Liver (tissue), 9 donors: Measurements from ENCODE around the gene TTC1. TPM values are rescaled to one million over a fixed set of nuclear protein-coding genes. Genes with fewer than 3 reads are reported as not detected.

ENCODE experiments used
- DNase-seq: peaks from one replicate; pipeline ENCODE4 v3.0.0-alpha.2; 2017; ENCODE audit warnings: low spot score
- H3K27ac ChIP-seq, 2 donors: one replicate each; pipeline ENCODE4 v1.7.0; 2013; ENCODE audit warnings: inconsistent platforms in 2 of 2, low read length in 2 of 2, control low read depth in 1 of 2, low read depth in 1 of 2, mild to moderate bottlenecking in 1 of 2
- H3K27me3 ChIP-seq, 4 donors: one replicate each; pipeline versions ENCODE4 v1.6.1 to v1.7.0; 2013; ENCODE audit warnings: low read length in 3 of 4, inconsistent platforms in 1 of 4, mild to moderate bottlenecking in 1 of 4, moderate library complexity in 1 of 4; ENCODE audit not compliant: control insufficient read depth in 4 of 4, insufficient read depth in 4 of 4
- H3K36me3 ChIP-seq, 4 donors: one replicate each; pipeline versions ENCODE4 v1.6.1 to v1.7.0; 2013; ENCODE audit warnings: low read length in 3 of 4, mild to moderate bottlenecking in 3 of 4, low read depth in 1 of 4, moderate library complexity in 1 of 4; ENCODE audit not compliant: control insufficient read depth in 4 of 4, insufficient read depth in 3 of 4
- H3K4me1 ChIP-seq, 4 donors: one replicate each; pipeline versions ENCODE4 v1.6.1 to v1.7.0; 2013; ENCODE audit warnings: low read length in 3 of 4, mild to moderate bottlenecking in 3 of 4, moderate library complexity in 1 of 4; ENCODE audit not compliant: control insufficient read depth in 4 of 4, insufficient read depth in 4 of 4
- H3K4me3 ChIP-seq, 3 donors: one replicate each; pipeline versions ENCODE4 v1.6.1 to v1.7.0; 2013; ENCODE audit warnings: low read length in 3 of 3, control low read depth in 1 of 3, low read depth in 1 of 3, mild to moderate bottlenecking in 1 of 3
- H3K9ac ChIP-seq, 2 donors: one replicate each; pipeline ENCODE4 v1.7.0; 2013; ENCODE audit warnings: low read length in 2 of 2, mild to moderate bottlenecking in 2 of 2, moderate library complexity in 2 of 2, control low read depth in 1 of 2, low read depth in 1 of 2
- H3K9me3 ChIP-seq, 4 donors: one replicate each; pipeline versions ENCODE4 v1.6.1 to v1.7.0; 2013; ENCODE audit warnings: low read length in 3 of 4; ENCODE audit not compliant: control insufficient read depth in 4 of 4
- EGR1 ChIP-seq, 2 donors: IDR thresholded peaks; 2 replicates each; pipeline ENCODE4 v1.6.1; 2016 to 2018; ENCODE audit warnings: antibody characterized with exemption in 2 of 2, low read depth in 2 of 2
- FOXA1 ChIP-seq: IDR thresholded peaks from 2 replicates; pipeline ENCODE4 v1.6.1; 2016; ENCODE audit warnings: antibody characterized with exemption
- FOXA2 ChIP-seq: IDR thresholded peaks from 2 replicates; pipeline ENCODE4 v1.6.1; 2016; ENCODE audit warnings: antibody characterized with exemption
- GABPA ChIP-seq, 2 donors: IDR thresholded peaks in 1 of 2; conservative IDR thresholded peaks in 1 of 2; 2 replicates each; pipeline ENCODE4 v1.6.1; 2016; ENCODE audit warnings: antibody characterized with exemption in 2 of 2, mild to moderate bottlenecking in 1 of 2, moderate library complexity in 1 of 2
- HNF4A ChIP-seq, 2 donors: conservative IDR thresholded peaks; 2 replicates each; pipeline ENCODE4 v1.6.1; 2016; ENCODE audit warnings: antibody characterized with exemption in 2 of 2, mild to moderate bottlenecking in 2 of 2
- HNF4G ChIP-seq: IDR thresholded peaks from 2 replicates; pipeline ENCODE4 v1.6.1; 2016; ENCODE audit warnings: antibody characterized with exemption
- JUND ChIP-seq, 2 donors: IDR thresholded peaks; 2 replicates each; pipeline ENCODE4 v1.6.1; 2016; ENCODE audit warnings: antibody characterized with exemption in 2 of 2
- NR2F2 ChIP-seq: IDR thresholded peaks from 2 replicates; pipeline ENCODE4 v1.6.1; 2016; ENCODE audit warnings: antibody characterized with exemption
- RAD21 ChIP-seq, 2 donors: IDR thresholded peaks; 2 replicates each; pipeline ENCODE4 v1.6.1; 2016; ENCODE audit warnings: antibody characterized with exemption in 2 of 2, mild to moderate bottlenecking in 2 of 2
- RXRA ChIP-seq, 2 donors: IDR thresholded peaks; 2 replicates each; pipeline ENCODE4 v1.6.1; 2017 to 2018; ENCODE audit warnings: antibody characterized with exemption in 2 of 2, mild to moderate bottlenecking in 1 of 2
- SP1 ChIP-seq: IDR thresholded peaks from 2 replicates; pipeline ENCODE4 v1.6.1; 2018; ENCODE audit warnings: antibody characterized with exemption, mild to moderate bottlenecking
- TAF1 ChIP-seq: conservative IDR thresholded peaks from 2 replicates; pipeline ENCODE4 v1.6.1; 2016; ENCODE audit warnings: antibody characterized with exemption, mild to moderate bottlenecking
- YY1 ChIP-seq: IDR thresholded peaks from 2 replicates; pipeline ENCODE4 v1.6.1; 2016; ENCODE audit warnings: antibody characterized with exemption, mild to moderate bottlenecking
- WGBS: extraction: QIAGEN DNeasy Blood & Tissue Kit; methylation state at CpG from one replicate; pipeline ENCODE4 v1.1.7; 2013; 5-methylcytosine and 5-hydroxymethylcytosine counted together
- polyA plus RNA-seq, 2 donors: library from polyadenylated mRNA; stranded (reverse) in 1 of 2; unstranded in 1 of 2; fragments of 200-250 nt in 1 of 2; fragments of >200 nt in 1 of 2; fragmentation: Nextera tagmentation in 1 of 2; extraction: Ambion mirVana in 1 of 2; gene quantifications; one replicate each; pipeline versions ENCODE4 v1.2.1 to v1.2.3, GENCODE V29; 2013 to 2015
- total RNA-seq, 2 donors: library from RNA; depleted of rRNA; stranded (reverse); fragments of >200 nt; gene quantifications; one replicate each; pipeline ENCODE4 v1.2.3, GENCODE V29; 2014
- TF ChIP-seq, protein P1 (sequence below): IDR thresholded peaks from 2 replicates; pipeline ENCODE4 v1.6.1; 2016; ENCODE audit warnings: antibody characterized with exemption
- TF ChIP-seq, protein P2 (sequence below): IDR thresholded peaks from 2 replicates; pipeline ENCODE4 v1.6.1; 2016; ENCODE audit warnings: antibody characterized with exemption
- TF ChIP-seq, protein P3 (sequence below): IDR thresholded peaks from 2 replicates; pipeline ENCODE4 v1.6.1; 2016; ENCODE audit warnings: antibody characterized with exemption, mild to moderate bottlenecking
- TF ChIP-seq, protein P4 (sequence below): fragments of 150-350 bp; IDR thresholded peaks from 2 replicates; pipeline ENCODE4 v1.5.1; 2017; ENCODE audit warnings: improper control_type of control experiment, low read depth, low read length; ENCODE audit not compliant: missing input control
- TF ChIP-seq, protein P5 (sequence below): IDR thresholded peaks from 2 replicates; pipeline ENCODE4 v1.6.1; 2016; ENCODE audit warnings: antibody characterized with exemption
- donor health status: healthy.
- donor health status: healthy.
- donor health status: healthy.
- donor health status: healthy.
- donor health status: healthy.

TTC1 gene
- total and polyA plus RNA-seq, 4 donors, result 18.0 to 35.5 (median 22.2) TPM

DNA sequence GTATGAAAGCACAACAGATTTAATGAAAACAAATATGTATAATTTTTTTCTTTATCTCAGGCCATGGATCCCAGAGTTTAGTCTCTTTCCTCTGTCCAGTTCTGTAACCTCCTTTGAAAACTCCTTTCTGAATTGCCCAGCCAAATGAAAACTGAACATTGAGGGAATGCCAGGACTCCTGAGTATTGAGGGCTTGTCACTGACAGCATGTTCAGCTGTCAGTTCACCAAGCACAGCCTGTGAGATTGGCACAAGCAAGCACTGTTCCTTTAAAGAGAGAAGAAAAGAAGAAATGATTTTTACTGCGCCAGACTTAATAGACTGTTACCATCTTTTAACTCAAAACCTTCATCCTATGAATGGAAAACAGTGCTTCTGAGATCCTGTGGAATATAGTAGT is 27.3 kb downstream of the TTC1 start:
- 100% methylated on average over 1 of the region's 1 CpG for WGBS
- Histone ChIP-seq H3K4me1 (no peaks in the 10 kb centered on the region), H3K36me3 (peaks cover 4 to 36% (median 23%) of the 10 kb centered on the region in 4 donors), H3K27me3 (no peaks in the 10 kb centered on the region), H3K4me3 (no peak overlapping the region), H3K9ac (no peak overlapping the region), H3K9me3 (no peaks in the 10 kb centered on the region), H3K27ac (no peak overlapping the region)
- no peak for TF ChIP-seq HNF4A (conservative IDR thresholded peaks at IDR 0.05)
- TF ChIP-seq RXRA (IDR thresholded peaks at IDR 0.05), result no peak
- no peak for TF ChIP-seq NR2F2
- no peak for TF ChIP-seq YY1
- no peak for TF ChIP-seq FOXA1
- no peak for TF ChIP-seq EGR1 (IDR thresholded peaks at IDR 0.05; ENCODE audit: low read depth in 2 of 2)
- TF ChIP-seq, protein P1, sequence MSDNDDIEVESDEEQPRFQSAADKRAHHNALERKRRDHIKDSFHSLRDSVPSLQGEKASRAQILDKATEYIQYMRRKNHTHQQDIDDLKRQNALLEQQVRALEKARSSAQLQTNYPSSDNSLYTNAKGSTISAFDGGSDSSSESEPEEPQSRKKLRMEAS, result no peak
- TF ChIP-seq, protein P2, sequence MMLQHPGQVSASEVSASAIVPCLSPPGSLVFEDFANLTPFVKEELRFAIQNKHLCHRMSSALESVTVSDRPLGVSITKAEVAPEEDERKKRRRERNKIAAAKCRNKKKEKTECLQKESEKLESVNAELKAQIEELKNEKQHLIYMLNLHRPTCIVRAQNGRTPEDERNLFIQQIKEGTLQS, result no peak
- no peak for TF ChIP-seq HNF4G
- no peak for TF ChIP-seq RAD21 (IDR thresholded peaks at IDR 0.05)
- TF ChIP-seq, protein P3, sequence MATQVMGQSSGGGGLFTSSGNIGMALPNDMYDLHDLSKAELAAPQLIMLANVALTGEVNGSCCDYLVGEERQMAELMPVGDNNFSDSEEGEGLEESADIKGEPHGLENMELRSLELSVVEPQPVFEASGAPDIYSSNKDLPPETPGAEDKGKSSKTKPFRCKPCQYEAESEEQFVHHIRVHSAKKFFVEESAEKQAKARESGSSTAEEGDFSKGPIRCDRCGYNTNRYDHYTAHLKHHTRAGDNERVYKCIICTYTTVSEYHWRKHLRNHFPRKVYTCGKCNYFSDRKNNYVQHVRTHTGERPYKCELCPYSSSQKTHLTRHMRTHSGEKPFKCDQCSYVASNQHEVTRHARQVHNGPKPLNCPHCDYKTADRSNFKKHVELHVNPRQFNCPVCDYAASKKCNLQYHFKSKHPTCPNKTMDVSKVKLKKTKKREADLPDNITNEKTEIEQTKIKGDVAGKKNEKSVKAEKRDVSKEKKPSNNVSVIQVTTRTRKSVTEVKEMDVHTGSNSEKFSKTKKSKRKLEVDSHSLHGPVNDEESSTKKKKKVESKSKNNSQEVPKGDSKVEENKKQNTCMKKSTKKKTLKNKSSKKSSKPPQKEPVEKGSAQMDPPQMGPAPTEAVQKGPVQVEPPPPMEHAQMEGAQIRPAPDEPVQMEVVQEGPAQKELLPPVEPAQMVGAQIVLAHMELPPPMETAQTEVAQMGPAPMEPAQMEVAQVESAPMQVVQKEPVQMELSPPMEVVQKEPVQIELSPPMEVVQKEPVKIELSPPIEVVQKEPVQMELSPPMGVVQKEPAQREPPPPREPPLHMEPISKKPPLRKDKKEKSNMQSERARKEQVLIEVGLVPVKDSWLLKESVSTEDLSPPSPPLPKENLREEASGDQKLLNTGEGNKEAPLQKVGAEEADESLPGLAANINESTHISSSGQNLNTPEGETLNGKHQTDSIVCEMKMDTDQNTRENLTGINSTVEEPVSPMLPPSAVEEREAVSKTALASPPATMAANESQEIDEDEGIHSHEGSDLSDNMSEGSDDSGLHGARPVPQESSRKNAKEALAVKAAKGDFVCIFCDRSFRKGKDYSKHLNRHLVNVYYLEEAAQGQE, result no peak
- no peak for TF ChIP-seq TAF1
- TF ChIP-seq, protein P4, sequence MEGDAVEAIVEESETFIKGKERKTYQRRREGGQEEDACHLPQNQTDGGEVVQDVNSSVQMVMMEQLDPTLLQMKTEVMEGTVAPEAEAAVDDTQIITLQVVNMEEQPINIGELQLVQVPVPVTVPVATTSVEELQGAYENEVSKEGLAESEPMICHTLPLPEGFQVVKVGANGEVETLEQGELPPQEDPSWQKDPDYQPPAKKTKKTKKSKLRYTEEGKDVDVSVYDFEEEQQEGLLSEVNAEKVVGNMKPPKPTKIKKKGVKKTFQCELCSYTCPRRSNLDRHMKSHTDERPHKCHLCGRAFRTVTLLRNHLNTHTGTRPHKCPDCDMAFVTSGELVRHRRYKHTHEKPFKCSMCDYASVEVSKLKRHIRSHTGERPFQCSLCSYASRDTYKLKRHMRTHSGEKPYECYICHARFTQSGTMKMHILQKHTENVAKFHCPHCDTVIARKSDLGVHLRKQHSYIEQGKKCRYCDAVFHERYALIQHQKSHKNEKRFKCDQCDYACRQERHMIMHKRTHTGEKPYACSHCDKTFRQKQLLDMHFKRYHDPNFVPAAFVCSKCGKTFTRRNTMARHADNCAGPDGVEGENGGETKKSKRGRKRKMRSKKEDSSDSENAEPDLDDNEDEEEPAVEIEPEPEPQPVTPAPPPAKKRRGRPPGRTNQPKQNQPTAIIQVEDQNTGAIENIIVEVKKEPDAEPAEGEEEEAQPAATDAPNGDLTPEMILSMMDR, result no peak
- TF ChIP-seq, protein P5, sequence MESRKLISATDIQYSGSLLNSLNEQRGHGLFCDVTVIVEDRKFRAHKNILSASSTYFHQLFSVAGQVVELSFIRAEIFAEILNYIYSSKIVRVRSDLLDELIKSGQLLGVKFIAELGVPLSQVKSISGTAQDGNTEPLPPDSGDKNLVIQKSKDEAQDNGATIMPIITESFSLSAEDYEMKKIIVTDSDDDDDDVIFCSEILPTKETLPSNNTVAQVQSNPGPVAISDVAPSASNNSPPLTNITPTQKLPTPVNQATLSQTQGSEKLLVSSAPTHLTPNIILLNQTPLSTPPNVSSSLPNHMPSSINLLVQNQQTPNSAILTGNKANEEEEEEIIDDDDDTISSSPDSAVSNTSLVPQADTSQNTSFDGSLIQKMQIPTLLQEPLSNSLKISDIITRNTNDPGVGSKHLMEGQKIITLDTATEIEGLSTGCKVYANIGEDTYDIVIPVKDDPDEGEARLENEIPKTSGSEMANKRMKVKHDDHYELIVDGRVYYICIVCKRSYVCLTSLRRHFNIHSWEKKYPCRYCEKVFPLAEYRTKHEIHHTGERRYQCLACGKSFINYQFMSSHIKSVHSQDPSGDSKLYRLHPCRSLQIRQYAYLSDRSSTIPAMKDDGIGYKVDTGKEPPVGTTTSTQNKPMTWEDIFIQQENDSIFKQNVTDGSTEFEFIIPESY, result no peak
- TF ChIP-seq JUND (IDR thresholded peaks at IDR 0.05), result no peak
- no peak for TF ChIP-seq FOXA2
- no peak for TF ChIP-seq SP1
- no peak for DNase-seq

DNA sequence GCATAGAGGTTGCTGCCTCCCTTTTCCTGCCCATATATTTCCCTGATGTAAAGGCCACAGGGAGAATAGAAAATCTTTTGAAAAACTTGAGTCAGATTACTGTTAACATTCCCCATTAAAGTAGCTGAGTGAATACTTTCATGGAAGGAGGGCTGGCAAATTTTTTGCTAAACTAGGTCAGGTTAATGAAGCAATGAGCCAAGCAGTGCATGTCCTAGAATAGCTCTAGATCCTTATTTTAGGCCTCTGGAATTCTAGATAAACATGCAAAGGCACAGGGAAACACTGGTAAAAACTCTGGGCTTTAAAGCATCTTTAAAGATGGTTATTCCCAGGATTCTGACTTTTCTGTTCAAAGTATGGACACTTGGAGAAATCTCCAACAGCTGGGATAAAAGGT is 27.9 kb downstream of the TTC1 start:
- TF ChIP-seq JUND (IDR thresholded peaks at IDR 0.05) (no peak), SP1 (no peak), EGR1 (IDR thresholded peaks at IDR 0.05; ENCODE audit: low read depth in 2 of 2) (no peak), RAD21 (IDR thresholded peaks at IDR 0.05) (no peak), FOXA1 (no peak), HNF4A (conservative IDR thresholded peaks at IDR 0.05) (no peak), HNF4G (no peak), GABPA (IDR thresholded peaks at IDR 0.05 in 1 of 2, conservative IDR thresholded peaks at IDR 0.05 in 1 of 2) (no peak)
- TF ChIP-seq, protein P3, result no peak
- Histone ChIP-seq H3K4me3 (no peak overlapping the region), H3K36me3 (peaks cover 4 to 36% (median 24%) of the 10 kb centered on the region in 4 donors), H3K9me3 (no peaks in the 10 kb centered on the region), H3K27me3 (no peaks in the 10 kb centered on the region), H3K4me1 (no peaks in the 10 kb centered on the region), H3K9ac (no peak overlapping the region), H3K27ac (no peak overlapping the region)
- no peak for DNase-seq
